GM23338 (cell line): ENCODE data around the gene TRAK1. TPM values are rescaled to one million over a fixed set of nuclear protein-coding genes. Genes with fewer than 3 reads are reported as not detected.

ENCODE experiments used
- ATAC-seq: fragments of 200-7000 bp; cut with Tn5 transposase; 3 replicates; pipeline ENCODE4 v1.9.1; 2020
- DNase-seq: peaks from one replicate; pipeline ENCODE4 v3.0.0-alpha.2; 2015; ENCODE audit warnings: low spot score
- H2AFZ ChIP-seq: fragments of 200-600 bp; sonication (generic); 2 replicates; pipeline ENCODE4 v1.8.0; 2016; ENCODE audit warnings: antibody characterized with exemption, mild to moderate bottlenecking, moderate library complexity
- H3F3A ChIP-seq: fragments of 200-600 bp; sonication (generic); replicated peaks from 2 replicates; pipeline ENCODE4 v1.8.0; 2017; ENCODE audit warnings: antibody characterized with exemption, mixed run types, low read depth
- H3K27ac ChIP-seq: fragments of 200-600 bp; sonication (generic); 2 replicates; pipeline ENCODE4 v1.6.1; 2016; ENCODE audit warnings: low read depth
- H3K27me3 ChIP-seq: fragments of 200-600 bp; sonication (generic); 2 replicates; pipeline ENCODE4 v1.8.0; 2016; ENCODE audit warnings: mild to moderate bottlenecking, mixed run types, moderate library complexity; ENCODE audit not compliant: insufficient read depth
- H3K36me3 ChIP-seq: fragments of 200-600 bp; sonication (generic); 2 replicates; pipeline ENCODE4 v1.8.0; 2016; ENCODE audit warnings: mild to moderate bottlenecking; ENCODE audit not compliant: insufficient read depth
- H3K4me1 ChIP-seq: fragments of 200-600 bp; sonication (generic); 2 replicates; pipeline ENCODE4 v1.8.0; 2016; ENCODE audit warnings: mild to moderate bottlenecking, moderate library complexity; ENCODE audit not compliant: insufficient read depth
- H3K4me2 ChIP-seq: fragments of 200-600 bp; sonication (generic); 2 replicates; pipeline ENCODE4 v1.7.1; 2017; ENCODE audit warnings: mixed run types
- H3K4me3 ChIP-seq: fragments of 200-600 bp; sonication (generic); 2 replicates; pipeline ENCODE4 v1.6.1; 2016; ENCODE audit warnings: mixed run types
- H3K79me2 ChIP-seq: fragments of 200-600 bp; sonication (generic); replicated peaks from 2 replicates; pipeline ENCODE4 v1.8.0; 2017; ENCODE audit warnings: mild to moderate bottlenecking; ENCODE audit not compliant: insufficient read depth
- H3K9me2 ChIP-seq: fragments of 200-600 bp; sonication (generic); 2 replicates; pipeline ENCODE4 v1.8.0; 2017; ENCODE audit not compliant: insufficient read depth
- H4K20me1 ChIP-seq: fragments of 200-600 bp; sonication (generic); replicated peaks from 2 replicates; pipeline ENCODE4 v1.8.0; 2017; ENCODE audit warnings: mild to moderate bottlenecking; ENCODE audit not compliant: insufficient read depth
- H3K27ac Mint-ChIP-seq: 2 replicates; pipeline ENCODE4 v1.8.0; 2020; ENCODE audit warnings: inconsistent platforms, mild to moderate bottlenecking, moderate library complexity, mixed read lengths
- H3K27me3 Mint-ChIP-seq: 3 replicates; pipeline ENCODE4 v1.8.0; 2022; ENCODE audit warnings: low read depth, mild to moderate bottlenecking, moderate library complexity, mixed read lengths, inconsistent platforms; ENCODE audit not compliant: insufficient read depth, poor library complexity
- H3K36me3 Mint-ChIP-seq: 3 replicates; pipeline ENCODE4 v1.8.0; 2021; ENCODE audit warnings: low read depth, mild to moderate bottlenecking, inconsistent platforms, moderate library complexity, mixed read lengths
- H3K4me1 Mint-ChIP-seq: 3 replicates; pipeline ENCODE4 v1.8.0; 2020; ENCODE audit warnings: mild to moderate bottlenecking, inconsistent platforms, mixed read lengths
- H3K4me3 Mint-ChIP-seq: 3 replicates; pipeline ENCODE4 v1.8.0; 2021; ENCODE audit warnings: moderate library complexity, mild to moderate bottlenecking, inconsistent platforms, mixed read lengths
- H3K9me3 Mint-ChIP-seq: 3 replicates; pipeline ENCODE4 v1.8.0; 2020; ENCODE audit warnings: moderate library complexity, mild to moderate bottlenecking, inconsistent platforms, mixed read lengths
- CREB1 ChIP-seq: fragments of 250-450 bp; sonication (Bioruptor Pico); IDR thresholded peaks from 2 replicates; pipeline ENCODE4 v1.5.0; 2020; ENCODE audit warnings: low read depth, mild to moderate bottlenecking, moderate library complexity
- EZH2 ChIP-seq: fragments of 200-600 bp; sonication (generic); IDR thresholded peaks from one replicate; pipeline ENCODE4 v1.8.0; 2017; ENCODE audit warnings: antibody characterized with exemption, mild to moderate bottlenecking, low read depth; ENCODE audit not compliant: unreplicated experiment
- JUNB ChIP-seq: IDR thresholded peaks from one replicate; pipeline ENCODE4 v1.6.1; 2016; ENCODE audit warnings: antibody characterized with exemption; ENCODE audit not compliant: unreplicated experiment
- NANOG ChIP-seq: IDR thresholded peaks from 2 replicates; pipeline ENCODE4 v1.6.1; 2016; ENCODE audit warnings: antibody characterized with exemption, borderline replicate concordance
- POLR2AphosphoS5 ChIP-seq: IDR thresholded peaks from 2 replicates; pipeline ENCODE4 v1.6.1; 2016; ENCODE audit warnings: antibody characterized with exemption, low read depth
- STAT1 ChIP-seq: IDR thresholded peaks from one replicate; pipeline ENCODE4 v1.6.1; 2016; ENCODE audit warnings: antibody characterized with exemption; ENCODE audit not compliant: unreplicated experiment
- ZNF331 ChIP-seq: fragments of 250-450 bp; sonication (Bioruptor Pico); IDR thresholded peaks from 2 replicates; pipeline ENCODE4 v1.5.0; 2020; ENCODE audit warnings: low read depth, mild to moderate bottlenecking, moderate library complexity
- polyA plus RNA-seq: library from polyadenylated mRNA; unstranded; fragments of >200 nt; fragmentation: Nextera tagmentation; extraction: Ambion mirVana; gene quantifications from 2 replicates; pipeline ENCODE4 v1.2.1, GENCODE V29; 2016
- total RNA-seq: library from RNA; depleted of rRNA; stranded (reverse); fragments of >200 nt; shearing (Covaris generic); gene quantifications from 2 replicates; pipeline ENCODE4 v1.2.3, GENCODE V29; 2014
- TF ChIP-seq, protein P1 (sequence below): fragments of 250-450 bp; sonication (Bioruptor Pico); IDR thresholded peaks from 2 replicates; pipeline ENCODE4 v1.5.0; 2020; ENCODE audit warnings: mild to moderate bottlenecking, moderate library complexity

TRAK1 gene
- total and polyA plus RNA-seq, 2 experiments from 2014 or later = 13.4 to 47.4 TPM

DNA sequence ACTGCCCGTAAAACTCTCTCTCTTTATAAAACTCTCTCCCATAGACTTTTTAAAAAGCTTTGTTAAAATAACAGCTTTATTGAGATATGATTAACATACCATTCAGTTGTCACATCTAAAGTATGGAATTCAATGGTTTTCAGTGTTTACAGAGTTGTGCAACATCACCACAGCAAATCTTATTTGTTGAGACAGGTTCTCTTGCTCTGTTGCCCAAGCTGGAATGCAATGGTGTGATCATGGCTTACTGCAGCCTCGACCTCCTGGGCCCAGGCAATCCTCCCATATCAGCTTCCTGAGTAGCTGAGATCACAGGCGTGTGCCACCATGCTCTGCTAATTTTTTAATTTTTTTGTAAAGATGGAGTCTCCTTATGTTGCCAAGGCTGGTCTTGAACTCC lies 35.9 kb upstream of the TRAK1 start (continued):
- TF ChIP-seq EZH2 (no peak), NANOG (no peak), CREB1 (CRISPR knock-in tag) (no peak), JUNB (no peak)

DNA sequence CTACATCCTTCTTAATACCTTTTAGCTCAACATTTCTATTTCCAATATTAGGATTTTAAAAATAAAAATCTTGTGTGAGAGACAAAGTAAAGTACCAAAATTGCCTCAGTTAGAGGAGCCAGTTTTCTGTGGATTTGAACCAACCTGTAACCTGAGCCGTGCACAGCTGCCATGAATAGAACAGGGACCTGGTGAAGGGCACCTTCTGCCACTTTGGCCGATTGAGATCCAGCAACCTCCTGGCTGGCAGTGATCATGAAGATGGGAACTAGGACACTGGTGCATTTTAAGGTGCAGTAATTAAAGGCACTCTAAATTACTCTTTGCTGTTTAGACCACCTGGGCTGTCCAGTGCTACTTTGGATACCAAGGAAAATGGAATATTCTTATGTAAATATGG lies 34.3 kb upstream of the TRAK1 start:
- DNase-seq = no peak
- H3K27me3 Mint-ChIP-seq = peaks cover 6% of the 10 kb centered on the region
- H3K27ac Mint-ChIP-seq = no peak overlapping the region

More for the DNA sequence above, 34.3 kb upstream of the TRAK1 start:
- Histone ChIP-seq H3K27me3 (no peaks in the 10 kb centered on the region), H3K27ac (no peak overlapping the region), H3K36me3 (no peaks in the 10 kb centered on the region), H3K79me2 (peaks cover 41% of the 10 kb centered on the region), H3K4me3 (no peak overlapping the region), H3K4me1 (peaks cover 55% of the 10 kb centered on the region), H3F3A (no peaks in the 10 kb centered on the region), H3K9me2 (no peaks in the 10 kb centered on the region), H4K20me1 (no peaks in the 10 kb centered on the region), H2AFZ (no peak overlapping the region), H3K4me2 (no peak overlapping the region)
- peaks cover 52% of the 10 kb centered on the region for H3K4me1 Mint-ChIP-seq
- ATAC-seq = no peak
- H3K9me3 Mint-ChIP-seq = no peaks in the 10 kb centered on the region
- TF ChIP-seq POLR2AphosphoS5 (no peak), ZNF331 (CRISPR knock-in tag) (no peak), EZH2 (no peak), STAT1 (no peak), CREB1 (CRISPR knock-in tag) (no peak)
- TF ChIP-seq, protein P1, sequence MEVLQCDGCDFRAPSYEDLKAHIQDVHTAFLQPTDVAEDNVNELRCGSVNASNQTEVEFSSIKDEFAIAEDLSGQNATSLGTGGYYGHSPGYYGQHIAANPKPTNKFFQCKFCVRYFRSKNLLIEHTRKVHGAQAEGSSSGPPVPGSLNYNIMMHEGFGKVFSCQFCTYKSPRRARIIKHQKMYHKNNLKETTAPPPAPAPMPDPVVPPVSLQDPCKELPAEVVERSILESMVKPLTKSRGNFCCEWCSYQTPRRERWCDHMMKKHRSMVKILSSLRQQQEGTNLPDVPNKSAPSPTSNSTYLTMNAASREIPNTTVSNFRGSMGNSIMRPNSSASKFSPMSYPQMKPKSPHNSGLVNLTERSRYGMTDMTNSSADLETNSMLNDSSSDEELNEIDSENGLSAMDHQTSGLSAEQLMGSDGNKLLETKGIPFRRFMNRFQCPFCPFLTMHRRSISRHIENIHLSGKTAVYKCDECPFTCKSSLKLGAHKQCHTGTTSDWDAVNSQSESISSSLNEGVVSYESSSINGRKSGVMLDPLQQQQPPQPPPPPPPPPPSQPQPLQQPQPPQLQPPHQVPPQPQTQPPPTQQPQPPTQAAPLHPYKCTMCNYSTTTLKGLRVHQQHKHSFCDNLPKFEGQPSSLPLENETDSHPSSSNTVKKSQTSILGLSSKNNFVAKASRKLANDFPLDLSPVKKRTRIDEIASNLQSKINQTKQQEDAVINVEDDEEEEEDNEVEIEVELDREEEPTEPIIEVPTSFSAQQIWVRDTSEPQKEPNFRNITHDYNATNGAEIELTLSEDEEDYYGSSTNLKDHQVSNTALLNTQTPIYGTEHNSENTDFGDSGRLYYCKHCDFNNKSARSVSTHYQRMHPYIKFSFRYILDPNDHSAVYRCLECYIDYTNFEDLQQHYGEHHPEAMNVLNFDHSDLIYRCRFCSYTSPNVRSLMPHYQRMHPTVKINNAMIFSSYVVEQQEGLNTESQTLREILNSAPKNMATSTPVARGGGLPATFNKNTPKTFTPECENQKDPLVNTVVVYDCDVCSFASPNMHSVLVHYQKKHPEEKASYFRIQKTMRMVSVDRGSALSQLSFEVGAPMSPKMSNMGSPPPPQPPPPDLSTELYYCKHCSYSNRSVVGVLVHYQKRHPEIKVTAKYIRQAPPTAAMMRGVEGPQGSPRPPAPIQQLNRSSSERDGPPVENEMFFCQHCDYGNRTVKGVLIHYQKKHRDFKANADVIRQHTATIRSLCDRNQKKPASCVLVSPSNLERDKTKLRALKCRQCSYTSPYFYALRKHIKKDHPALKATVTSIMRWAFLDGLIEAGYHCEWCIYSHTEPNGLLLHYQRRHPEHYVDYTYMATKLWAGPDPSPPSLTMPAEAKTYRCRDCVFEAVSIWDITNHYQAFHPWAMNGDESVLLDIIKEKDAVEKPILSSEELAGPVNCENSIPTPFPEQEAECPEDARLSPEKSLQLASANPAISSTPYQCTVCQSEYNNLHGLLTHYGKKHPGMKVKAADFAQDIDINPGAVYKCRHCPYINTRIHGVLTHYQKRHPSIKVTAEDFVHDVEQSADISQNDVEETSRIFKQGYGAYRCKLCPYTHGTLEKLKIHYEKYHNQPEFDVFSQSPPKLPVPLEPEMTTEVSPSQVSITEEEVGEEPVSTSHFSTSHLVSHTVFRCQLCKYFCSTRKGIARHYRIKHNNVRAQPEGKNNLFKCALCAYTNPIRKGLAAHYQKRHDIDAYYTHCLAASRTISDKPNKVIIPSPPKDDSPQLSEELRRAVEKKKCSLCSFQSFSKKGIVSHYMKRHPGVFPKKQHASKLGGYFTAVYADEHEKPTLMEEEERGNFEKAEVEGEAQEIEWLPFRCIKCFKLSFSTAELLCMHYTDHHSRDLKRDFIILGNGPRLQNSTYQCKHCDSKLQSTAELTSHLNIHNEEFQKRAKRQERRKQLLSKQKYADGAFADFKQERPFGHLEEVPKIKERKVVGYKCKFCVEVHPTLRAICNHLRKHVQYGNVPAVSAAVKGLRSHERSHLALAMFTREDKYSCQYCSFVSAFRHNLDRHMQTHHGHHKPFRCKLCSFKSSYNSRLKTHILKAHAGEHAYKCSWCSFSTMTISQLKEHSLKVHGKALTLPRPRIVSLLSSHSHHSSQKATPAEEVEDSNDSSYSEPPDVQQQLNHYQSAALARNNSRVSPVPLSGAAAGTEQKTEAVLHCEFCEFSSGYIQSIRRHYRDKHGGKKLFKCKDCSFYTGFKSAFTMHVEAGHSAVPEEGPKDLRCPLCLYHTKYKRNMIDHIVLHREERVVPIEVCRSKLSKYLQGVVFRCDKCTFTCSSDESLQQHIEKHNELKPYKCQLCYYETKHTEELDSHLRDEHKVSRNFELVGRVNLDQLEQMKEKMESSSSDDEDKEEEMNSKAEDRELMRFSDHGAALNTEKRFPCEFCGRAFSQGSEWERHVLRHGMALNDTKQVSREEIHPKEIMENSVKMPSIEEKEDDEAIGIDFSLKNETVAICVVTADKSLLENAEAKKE (CRISPR knock-in tag) = no peak
- H3K36me3 Mint-ChIP-seq = no peaks in the 10 kb centered on the region
- H3K4me3 Mint-ChIP-seq = no peak overlapping the region
